HG03442 (cell line): ENCODE measurements around the gene XK.
"Not testable (repeated sequence)": the region's sequence is repeated elsewhere in the genome, so short reads cannot be mapped to it uniquely, and the experiment has no call there.

Source experiments
- ATAC-seq: cut with Tn5 transposase; IDR thresholded peaks from one replicate; pipeline ENCODE4 v1.9.1; 2021; ENCODE audit warnings: mild to moderate bottlenecking, moderate library complexity; ENCODE audit not compliant: unreplicated experiment

Gene XK

GRCh38 chrX:37752281-37752680 is 66.7 kb downstream of the XK start:
- no peak for ATAC-seq

DNA sequence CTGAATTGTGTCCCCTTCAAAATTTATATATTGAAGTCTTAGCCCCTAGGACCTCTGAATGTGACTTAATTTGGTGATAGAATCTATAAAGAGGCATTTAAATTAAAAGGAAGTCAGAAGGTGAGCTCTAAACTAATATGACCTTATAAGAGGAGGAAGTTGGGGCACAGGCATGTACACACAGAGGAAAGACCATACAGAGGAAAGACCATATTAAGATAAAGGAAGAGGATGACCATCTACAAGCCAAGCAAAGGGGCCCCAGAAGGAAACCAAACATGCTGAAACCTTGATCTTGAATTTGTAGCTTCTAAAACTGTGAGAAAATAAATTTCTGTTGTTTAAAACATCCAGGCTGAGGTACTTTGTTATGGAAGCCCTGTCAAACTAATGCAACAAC is 67.3 kb downstream of the XK start:
- no peak for ATAC-seq

DNA sequence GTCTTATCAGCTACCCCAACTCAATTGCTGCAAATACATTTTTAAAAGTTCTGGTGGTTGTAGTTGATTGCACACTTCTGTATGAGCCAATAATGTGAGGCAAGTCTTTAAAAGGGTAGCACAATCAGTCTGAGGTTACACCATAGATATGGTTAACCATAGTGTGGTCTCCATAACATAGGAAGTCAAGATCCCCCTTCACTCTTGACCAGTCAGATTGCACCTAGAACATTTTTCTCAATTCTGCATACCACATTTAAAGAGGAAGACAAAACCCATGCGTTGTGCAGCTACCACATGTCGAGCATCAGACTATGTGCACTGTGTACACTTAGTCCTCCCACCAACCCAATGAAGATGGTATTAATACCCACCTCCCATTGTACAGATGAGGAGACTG is 67.8 kb downstream of the XK start:
- ATAC-seq, result no peak

- ATAC-seq, result peak; percentile 11
Measured at GRCh38 chrX:37754516-37754915, 68.9 kb downstream of the XK start.

GRCh38 chrX:37755025-37755424 is 69.4 kb downstream of the XK start:
- ATAC-seq, result peak; percentile 96

- no peak for ATAC-seq
Measured at GRCh38 chrX:37757082-37757481, 71.5 kb downstream of the XK start.

- ATAC-seq, result no peak
Measured at GRCh38 chrX:37759351-37759750, 73.8 kb downstream of the XK start.

DNA sequence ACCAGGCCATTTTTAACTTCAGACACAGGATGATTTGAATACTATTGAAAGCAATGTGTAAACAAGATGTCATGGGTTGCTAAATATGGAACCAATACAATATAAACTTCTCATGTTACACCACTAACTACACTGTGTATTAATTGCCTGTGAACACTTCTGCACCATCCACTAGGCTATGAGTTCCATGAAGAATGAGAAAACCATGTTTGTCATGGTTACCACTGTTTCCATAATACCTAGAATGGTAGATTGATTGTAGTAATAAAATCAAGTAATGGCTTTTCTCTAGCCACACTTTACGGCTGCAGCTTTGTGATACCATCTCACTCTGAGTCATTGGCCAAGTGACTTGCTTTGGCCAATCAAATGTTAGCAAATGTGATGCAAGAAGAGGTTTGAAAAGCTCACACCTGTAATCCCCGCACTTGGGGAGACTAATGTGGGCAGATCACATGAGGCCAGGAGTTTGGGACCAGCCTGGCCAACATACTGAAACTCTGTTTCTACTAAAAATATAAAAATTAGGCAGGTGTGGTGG is 74.4 kb downstream of the XK start:
- no peak for ATAC-seq

DNA sequence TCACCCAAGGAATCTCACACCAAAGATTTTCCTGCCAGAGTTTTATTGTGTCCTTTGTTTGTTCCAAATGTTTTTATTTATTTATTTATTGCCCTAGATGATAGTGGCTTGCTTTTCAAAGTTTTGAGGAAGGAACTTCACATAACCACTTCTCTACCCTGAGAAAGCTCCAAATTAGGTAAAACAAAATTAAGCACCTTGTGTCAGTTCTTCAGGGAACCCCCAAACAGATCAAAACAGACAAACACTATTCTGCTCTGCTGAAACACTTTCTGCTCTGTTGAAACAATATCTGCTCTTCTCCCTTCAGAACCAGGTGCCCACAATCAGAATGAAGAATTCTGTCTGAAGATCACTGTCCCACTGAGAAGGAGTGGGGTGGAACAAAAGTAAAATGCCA is 77.8 kb downstream of the XK start:
- ATAC-seq, result no peak

DNA sequence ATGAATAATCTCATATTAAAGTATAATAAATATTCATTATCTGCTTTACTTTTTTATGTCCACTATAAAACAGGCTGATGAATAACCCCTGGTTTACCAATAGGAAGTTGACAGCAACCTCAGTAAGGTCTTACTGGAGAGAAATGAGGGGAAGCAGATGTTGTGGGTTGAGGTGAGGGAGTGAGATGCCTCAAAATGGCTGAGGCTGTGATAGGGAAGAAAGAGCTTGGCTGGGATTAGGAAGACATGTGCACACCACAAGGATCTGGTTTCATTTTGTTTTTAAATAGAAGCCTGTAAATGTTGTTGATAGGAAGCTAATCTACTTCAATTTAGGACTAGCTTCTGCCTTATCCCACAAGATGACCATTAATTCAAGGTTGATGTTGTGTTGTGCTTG is 79.9 kb downstream of the XK start:
- no peak for ATAC-seq

DNA sequence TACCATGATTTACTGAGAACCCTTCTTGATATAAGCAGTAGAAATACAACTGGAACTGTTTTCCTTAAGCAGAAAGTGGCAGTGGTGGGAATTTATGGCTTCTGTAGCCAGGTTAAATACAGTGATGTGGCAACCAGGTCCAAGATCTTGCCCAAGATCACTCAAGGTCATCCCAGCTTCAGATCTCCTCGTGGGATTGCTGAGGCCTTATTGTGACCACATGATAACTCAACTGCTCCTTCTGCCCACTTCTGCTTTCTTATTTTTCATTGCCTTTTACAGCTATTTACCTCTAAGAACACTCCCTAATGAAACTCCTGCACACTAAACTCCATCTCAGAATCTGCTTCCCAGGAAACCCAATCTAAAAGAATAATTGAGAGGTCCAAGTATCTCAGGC is 81.8 kb downstream of the XK start:
- no peak for ATAC-seq

DNA sequence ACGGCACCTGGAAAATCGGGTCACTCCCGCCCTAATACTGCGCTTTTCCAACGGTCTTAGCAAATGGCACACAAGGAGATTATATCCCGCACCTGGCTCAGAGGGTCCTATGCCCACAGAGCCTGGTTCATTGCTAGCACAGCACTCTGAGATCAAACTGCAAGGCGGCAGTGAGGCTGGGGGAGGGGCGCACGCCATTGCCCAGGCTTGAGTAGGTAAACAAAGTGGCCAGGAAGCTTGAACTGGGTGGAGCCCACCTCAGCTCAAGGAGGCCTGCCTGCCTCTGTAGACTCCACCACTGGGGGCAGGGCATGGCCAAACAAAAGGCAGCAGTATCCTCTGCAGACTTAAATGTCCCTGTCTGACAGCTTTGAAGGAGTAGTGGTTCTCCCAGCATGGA is 83.3 kb downstream of the XK start:
- ATAC-seq, result not testable (repeated sequence)

- peak; percentile 75 for ATAC-seq
Measured at GRCh38 chrX:37776283-37776986, 90.8 kb downstream of the XK start.

DNA sequence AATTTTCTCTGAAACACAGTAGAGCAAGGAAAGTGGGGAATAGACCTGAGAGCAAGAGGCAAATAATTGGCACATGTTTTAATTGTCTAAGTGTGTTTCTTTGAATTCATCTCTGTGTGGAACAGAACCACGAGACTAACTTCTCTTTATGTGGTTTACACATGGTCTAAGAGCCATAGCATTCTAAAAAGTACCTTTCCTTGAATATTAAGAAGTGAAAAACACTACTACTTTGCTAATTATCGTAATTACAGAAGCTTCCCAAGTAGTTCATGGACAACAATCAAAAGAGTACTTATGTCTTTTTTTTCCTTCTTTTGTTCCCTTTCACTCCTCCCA is 91.4 kb downstream of the XK start:
- ATAC-seq, result peak; percentile 20

DNA sequence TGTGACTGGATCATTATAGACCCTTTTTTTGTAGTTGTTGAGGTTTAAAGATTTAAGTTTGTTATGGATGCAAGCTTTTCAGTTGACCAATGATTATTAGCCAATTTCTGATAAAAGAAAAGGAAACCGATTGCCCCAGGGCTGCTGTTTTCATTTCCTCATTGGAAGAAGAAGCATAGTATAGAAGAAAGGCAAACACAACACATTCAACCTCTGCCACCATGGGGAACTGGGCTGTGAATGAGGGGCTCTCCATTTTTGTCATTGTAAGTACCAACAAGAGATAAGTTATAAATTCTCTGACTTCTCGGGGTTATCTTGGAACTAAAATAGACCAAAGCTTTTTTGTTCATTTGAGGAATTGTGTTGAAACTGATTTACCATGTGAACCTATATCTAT is 94.3 kb downstream of the XK start, which contains the start of gene CYBB:
CYBB (plus strand) TSS at position 203 of the 400 bp plus-strand sequence; CDS start at position 222, 19 bp downstream.
- ATAC-seq, result no peak

DNA sequence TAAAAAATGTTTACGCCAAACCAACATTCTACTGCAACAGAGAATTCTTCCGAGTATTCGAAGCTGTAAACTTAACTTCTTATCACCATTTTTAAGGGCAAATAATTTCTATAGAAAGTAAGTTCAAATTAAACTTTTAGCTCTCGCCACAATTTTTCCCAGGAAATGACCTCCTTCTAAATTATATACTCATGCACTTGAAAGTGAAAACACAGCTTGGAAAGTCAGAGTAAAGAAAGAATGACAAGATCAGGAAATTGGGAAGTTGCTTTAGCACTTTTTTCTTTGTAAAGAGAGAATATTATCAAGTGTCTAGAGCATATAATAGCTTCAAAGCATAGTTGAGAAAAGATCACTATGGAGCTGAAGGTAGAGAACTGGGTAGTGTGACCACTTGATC is 95.5 kb downstream of the XK start:
- ATAC-seq, result no peak
